ENCODE measurements around the gene ZRANB3. TPM values are rescaled to one million over a fixed set of nuclear protein-coding genes. Genes with fewer than 3 reads are reported as not detected.

The ZRANB3 gene
- total and polyA plus RNA-seq, 2 of the 13 experiments (the other 11 are each of a cell fraction or from before 2014, with no cell fraction given), result 5.8 to 25.2 TPM

- TF ChIP-seq ZNF275 (CRISPR knock-in tag; IDR thresholded peaks at IDR 0.05; ENCODE audit: borderline replicate concordance), result 0 out of 2 replicates have a peak, but pooled peaks have one; percentile 31
- no peak for TF ChIP-seq ZNF589 (CRISPR knock-in tag; conservative IDR thresholded peaks at IDR 0.05)
- TF ChIP-seq KLF13 (CRISPR knock-in tag; IDR thresholded peaks at IDR 0.05), result no peak
- no peak for TF ChIP-seq PTBP1 (IDR thresholded peaks at IDR 0.05; ENCODE audit: low read depth, low read length, poor library complexity, severe bottlenecking)
- no peak for TF ChIP-seq GRHL1 (CRISPR knock-in tag; conservative IDR thresholded peaks at IDR 0.05)
- 0 out of 2 replicates have a peak, but pooled peaks have one; percentile 42 for TF ChIP-seq NFAT5 (CRISPR knock-in tag; IDR thresholded peaks at IDR 0.05)
- 0 out of 2 replicates have a peak, but pooled peaks have one; percentile 35 for TF ChIP-seq MAZ (IDR thresholded peaks at IDR 0.05; ENCODE audit: borderline replicate concordance, low read depth, low read length)
- TF ChIP-seq MAZ (CRISPR knock-in tag; IDR thresholded peaks at IDR 0.05; ENCODE audit: low read depth), result no peak
- peak; percentile 82; the same call in 1 of the 2 replicates for TF ChIP-seq ZNF800 (CRISPR knock-in tag; IDR thresholded peaks at IDR 0.05)
- TF ChIP-seq HMGXB3 (CRISPR knock-in tag; IDR thresholded peaks at IDR 0.05; ENCODE audit: borderline replicate concordance), result peak; percentile 75
- no peak for TF ChIP-seq ZNF335 (CRISPR knock-in tag; IDR thresholded peaks at IDR 0.05)
- peak; percentile 12 for TF ChIP-seq ZMYM4 (CRISPR knock-in tag; IDR thresholded peaks at IDR 0.05)
Observed at GRCh38 chr2:135530313-135531230, at the start of gene ZRANB3 (continued).

Measured in HepG2 (cell line).